CD8-positive, alpha-beta memory T cell (primary cell): ENCODE measurements around the gene CPEB4. TPM values are rescaled to one million over a fixed set of nuclear protein-coding genes. Genes with fewer than 3 reads are reported as not detected.

Experiments
- CTCF ChIA-PET: fragments of 350-600 bp; sonication (Branson Sonifier 250); formaldehyde crosslinking; loops from one replicate; lab custom pipeline; 2021; ENCODE audit warnings: antibody characterized with exemption; lab: Charles Lee
- POLR2A ChIA-PET: fragments of 350-600 bp; sonication (Branson Sonifier 250); formaldehyde crosslinking; loops from one replicate; lab custom pipeline; 2021; ENCODE audit warnings: antibody characterized with exemption; lab: Charles Lee
- DNase-seq, 5 donors: peaks; one replicate each; pipeline versions ENCODE4 v3.0.0 to v3.0.0-alpha.2; 2020 to 2022; ENCODE audit warnings: mixed read lengths in 1 of 5
- H3K27ac ChIP-seq: one replicate; pipeline ENCODE4 v1.7.0; 2013; ENCODE audit warnings: low read depth, mild to moderate bottlenecking, low read length, moderate library complexity
- H3K27me3 ChIP-seq: 2 replicates; pipeline ENCODE4 v1.7.0; 2013; ENCODE audit warnings: low read length, mild to moderate bottlenecking; ENCODE audit not compliant: insufficient read depth, poor library complexity, severe bottlenecking
- H3K36me3 ChIP-seq: 2 replicates; pipeline ENCODE4 v1.7.0; 2013; ENCODE audit warnings: mild to moderate bottlenecking, low read length, moderate library complexity; ENCODE audit not compliant: insufficient read depth
- H3K4me1 ChIP-seq: 2 replicates; pipeline ENCODE4 v1.7.0; 2013; ENCODE audit warnings: mild to moderate bottlenecking, low read length, moderate library complexity; ENCODE audit not compliant: insufficient read depth
- H3K4me3 ChIP-seq: 2 replicates; pipeline ENCODE4 v1.7.0; 2013; ENCODE audit warnings: mild to moderate bottlenecking, low read length
- H3K9me3 ChIP-seq: 2 replicates; pipeline ENCODE4 v1.7.0; 2013; ENCODE audit warnings: mild to moderate bottlenecking, low read length
- H3K27ac Mint-ChIP-seq, 8 donors: one replicate each; pipeline ENCODE4 v1.8.0; 2020 to 2021; ENCODE audit warnings: mixed read lengths in 8 of 8, mild to moderate bottlenecking in 6 of 8, inconsistent platforms in 3 of 8, moderate library complexity in 3 of 8
- H3K27me3 Mint-ChIP-seq, 2 donors: one replicate each; pipeline ENCODE4 v1.8.0; 2020 to 2021; ENCODE audit warnings: mixed read lengths in 2 of 2, mild to moderate bottlenecking in 1 of 2, moderate library complexity in 1 of 2
- H3K36me3 Mint-ChIP-seq, 3 donors: one replicate each; pipeline ENCODE4 v1.8.0; 2020 to 2021; ENCODE audit warnings: mixed read lengths in 3 of 3, inconsistent platforms in 1 of 3, mild to moderate bottlenecking in 1 of 3
- H3K4me1 Mint-ChIP-seq, 3 donors: one replicate each; pipeline ENCODE4 v1.8.0; 2020 to 2021; ENCODE audit warnings: mixed read lengths in 3 of 3, inconsistent platforms in 1 of 3, mild to moderate bottlenecking in 1 of 3
- H3K4me3 Mint-ChIP-seq, 7 donors: one replicate each; pipeline ENCODE4 v1.8.0; 2020 to 2021; ENCODE audit warnings: mixed read lengths in 7 of 7, mild to moderate bottlenecking in 6 of 7, moderate library complexity in 4 of 7, inconsistent platforms in 2 of 7
- H3K9me3 Mint-ChIP-seq, 5 donors: one replicate each; pipeline ENCODE4 v1.8.0; 2020 to 2022; ENCODE audit warnings: mixed read lengths in 5 of 5, mild to moderate bottlenecking in 3 of 5, moderate library complexity in 2 of 5, inconsistent platforms in 1 of 5
- polyA plus RNA-seq: library from polyadenylated mRNA; unstranded; fragments of 300-500 nt; fragmentation: Illumina TruSeq; gene quantifications from one replicate; pipeline ENCODE4 v1.2.3, GENCODE V29; 2021
- total RNA-seq, 2 experiments: library from RNA; stranded (reverse); gene quantifications; one replicate each; pipeline ENCODE4 v1.2.3, GENCODE V29; 2021

The CPEB4 gene
- total and polyA plus RNA-seq, 3 experiments from 2014 or later = 4.4 to 18.7 (median 17.2) TPM

GRCh38 chr5:173964506-173964905 lies 76.4 kb downstream of the CPEB4 start:
- Mint-ChIP-seq H3K27me3 (peaks cover 0 to 4% of the 10 kb centered on the region in 2 donors), H3K27ac (no peak overlapping the region), H3K9me3 (no peaks in the 10 kb centered on the region), H3K4me3 (no peak overlapping the region), H3K36me3 (peaks cover 0 to 3% (median 0%) of the 10 kb centered on the region in 3 donors), H3K4me1 (peaks cover 4 to 24% (median 20%) of the 10 kb centered on the region in 3 donors)
- no peaks in the 10 kb centered on the region for H3K9me3 ChIP-seq
- no peaks in the 10 kb centered on the region for H3K36me3 ChIP-seq
- no peak for DNase-seq
- CTCF ChIA-PET = interaction anchor here (1.1 to 3.1 kb wide), 2 partner anchors 9 to 39 kb away, joined by 4 to 11 read pairs; no protein-coding TSS in a partner anchor
- no peak overlapping the region for H3K4me3 ChIP-seq
- peaks cover 10% of the 10 kb centered on the region for H3K4me1 ChIP-seq
- POLR2A ChIA-PET = no interaction called here
- H3K27me3 ChIP-seq = no peaks in the 10 kb centered on the region
- no peak overlapping the region for H3K27ac ChIP-seq

GRCh38 chr5:173967241-173967640 lies 79.1 kb downstream of the CPEB4 start:
- peaks cover 1 to 9% of the 10 kb centered on the region in 2 donors for H3K27me3 Mint-ChIP-seq
- Histone ChIP-seq H3K27me3 (no peaks in the 10 kb centered on the region), H3K4me3 (no peak overlapping the region), H3K27ac (no peak overlapping the region), H3K36me3 (no peaks in the 10 kb centered on the region), H3K4me1 (peaks cover 10% of the 10 kb centered on the region), H3K9me3 (no peaks in the 10 kb centered on the region)
- POLR2A ChIA-PET = no interaction called here
- peaks cover 4 to 24% (median 20%) of the 10 kb centered on the region in 3 donors for H3K4me1 Mint-ChIP-seq
- CTCF ChIA-PET = no interaction called here
- no peak for DNase-seq
- no peaks in the 10 kb centered on the region for H3K9me3 Mint-ChIP-seq
- peaks cover 0 to 3% (median 0%) of the 10 kb centered on the region in 3 donors for H3K36me3 Mint-ChIP-seq
- no peak overlapping the region for H3K27ac Mint-ChIP-seq
- no peak overlapping the region for H3K4me3 Mint-ChIP-seq

GRCh38 chr5:173968154-173968797 lies 80.1 kb downstream of the CPEB4 start:
- POLR2A ChIA-PET = no interaction called here
- Mint-ChIP-seq H3K27me3 (peaks cover 1 to 13% of the 10 kb centered on the region in 2 donors), H3K4me1 (peaks cover 7 to 20% (median 20%) of the 10 kb centered on the region in 3 donors), H3K4me3 (no peak overlapping the region), H3K27ac (no peak overlapping the region), H3K36me3 (no peaks in the 10 kb centered on the region), H3K9me3 (no peaks in the 10 kb centered on the region)
- Histone ChIP-seq H3K36me3 (no peaks in the 10 kb centered on the region), H3K27me3 (no peaks in the 10 kb centered on the region), H3K4me1 (peaks cover 18% of the 10 kb centered on the region), H3K4me3 (no peak overlapping the region), H3K9me3 (no peaks in the 10 kb centered on the region), H3K27ac (no peak overlapping the region)
- CTCF ChIA-PET = no interaction called here
- DNase-seq = no peak

- Histone ChIP-seq H3K9me3 (no peaks in the 10 kb centered on the region), H3K27me3 (no peaks in the 10 kb centered on the region), H3K4me1 (peaks cover 18% of the 10 kb centered on the region), H3K4me3 (no peak overlapping the region), H3K27ac (no peak overlapping the region), H3K36me3 (no peaks in the 10 kb centered on the region)
- no peak for DNase-seq
- CTCF ChIA-PET = interaction anchor here (1.1 to 6.8 kb wide), 2 partner anchors 350 to 378 kb away, joined by 3 to 108 read pairs; partner anchors contain the start of gene BOD1
- POLR2A ChIA-PET = no interaction called here
- H3K27ac Mint-ChIP-seq = peak overlapping the region in 1 of 8 donors; percentile 0
- H3K36me3 Mint-ChIP-seq = no peaks in the 10 kb centered on the region
- H3K9me3 Mint-ChIP-seq = no peaks in the 10 kb centered on the region
- H3K4me3 Mint-ChIP-seq = no peak overlapping the region
- H3K27me3 Mint-ChIP-seq = peaks cover 9 to 19% of the 10 kb centered on the region in 2 donors
- H3K4me1 Mint-ChIP-seq = peaks cover 6 to 19% (median 16%) of the 10 kb centered on the region in 3 donors
Observed at GRCh38 chr5:173969167-173970049, 81.3 kb downstream of the CPEB4 start.

- Histone ChIP-seq H3K27me3 (no peaks in the 10 kb centered on the region), H3K4me1 (peaks cover 13% of the 10 kb centered on the region), H3K4me3 (no peak overlapping the region), H3K9me3 (no peaks in the 10 kb centered on the region), H3K36me3 (no peaks in the 10 kb centered on the region), H3K27ac (no peak overlapping the region)
- Mint-ChIP-seq H3K4me1 (peaks cover 6 to 11% (median 10%) of the 10 kb centered on the region in 3 donors), H3K4me3 (no peak overlapping the region), H3K9me3 (no peaks in the 10 kb centered on the region), H3K27ac (no peak overlapping the region), H3K36me3 (no peaks in the 10 kb centered on the region), H3K27me3 (peaks cover 9 to 20% of the 10 kb centered on the region in 2 donors)
- ChIA-PET POLR2A (no interaction called here), CTCF (interaction anchor here (1.6 to 6.8 kb wide), 2 partner anchors 101 to 352 kb away, joined by 4 to 108 read pairs; partner anchors contain the start of gene BOD1)
- DNase-seq = no peak
Observed at GRCh38 chr5:173970878-173971650, 82.9 kb downstream of the CPEB4 start.

GRCh38 chr5:173971681-173972345 lies 83.7 kb downstream of the CPEB4 start:
- Histone ChIP-seq H3K27me3 (no peaks in the 10 kb centered on the region), H3K4me3 (no peak overlapping the region), H3K9me3 (no peaks in the 10 kb centered on the region), H3K36me3 (no peaks in the 10 kb centered on the region), H3K4me1 (peaks cover 13% of the 10 kb centered on the region), H3K27ac (no peak overlapping the region)
- no peak for DNase-seq
- Mint-ChIP-seq H3K4me3 (no peak overlapping the region), H3K4me1 (peaks cover 6 to 11% (median 10%) of the 10 kb centered on the region in 3 donors), H3K36me3 (no peaks in the 10 kb centered on the region), H3K27me3 (peaks cover 9 to 28% of the 10 kb centered on the region in 2 donors), H3K27ac (no peak overlapping the region), H3K9me3 (no peaks in the 10 kb centered on the region)
- ChIA-PET CTCF (interaction anchor here (1.6 to 6.8 kb wide), 4 partner anchors 14 to 353 kb away, joined by 4 to 108 read pairs (median 6); partner anchors contain the start of gene BOD1), POLR2A (no interaction called here)

- Histone ChIP-seq H3K4me3 (peak overlapping the region; percentile 63), H3K36me3 (no peaks in the 10 kb centered on the region), H3K4me1 (peaks cover 13% of the 10 kb centered on the region), H3K9me3 (no peaks in the 10 kb centered on the region), H3K27me3 (no peaks in the 10 kb centered on the region), H3K27ac (no peak overlapping the region)
- DNase-seq = no peak
- Mint-ChIP-seq H3K36me3 (no peaks in the 10 kb centered on the region), H3K4me3 (peak overlapping the region in 4 of 7 donors; percentile 74 to 81 (median 78)), H3K9me3 (no peaks in the 10 kb centered on the region), H3K4me1 (peaks cover 6 to 11% (median 10%) of the 10 kb centered on the region in 3 donors), H3K27me3 (peaks cover 9 to 28% of the 10 kb centered on the region in 2 donors), H3K27ac (no peak overlapping the region)
- ChIA-PET CTCF (interaction anchor here (1.0 to 6.8 kb wide), 23 partner anchors 9 to 678 kb away, joined by 3 to 108 read pairs (median 4); partner anchors contain the start of gene BOD1), POLR2A (no interaction called here)
Observed at GRCh38 chr5:173972607-173972924, 84.4 kb downstream of the CPEB4 start.
